ENCODE data around the gene ANLN. TPM values are rescaled to one million over a fixed set of nuclear protein-coding genes. Genes with fewer than 3 reads are reported as not detected.

The ANLN gene
- total and polyA plus RNA-seq, 2 experiments from 2014 or later, result 26.9 to 66.7 TPM

GRCh38 chr7:36474283-36475010, 84.8 kb downstream of the ANLN start (continued):
- TF ChIP-seq CTCF (conservative IDR thresholded peaks at IDR 0.05; ENCODE audit: low read depth in 2 of 2) (no peak), ZNF114 (CRISPR knock-in tag; IDR thresholded peaks at IDR 0.05) (no peak), ETS1 (IDR thresholded peaks at IDR 0.05) (no peak), POLR2AphosphoS5 (IDR thresholded peaks at IDR 0.05; ENCODE audit: low read depth) (no peak), STAT1 (IDR thresholded peaks at IDR 0.05; ENCODE audit: unreplicated experiment) (no peak), CREB1 (CRISPR knock-in tag; IDR thresholded peaks at IDR 0.05; ENCODE audit: low read depth) (no peak), REST (IDR thresholded peaks at IDR 0.05; ENCODE audit: unreplicated experiment) (no peak)

GRCh38 chr7:36475011-36475342, 85.3 kb downstream of the ANLN start:
- H3K9me2 ChIP-seq (ENCODE audit: insufficient read depth), result peaks cover 4% of the 10 kb centered on the region; the same call in 1 of the 2 replicates
- ATAC-seq (no peak), DNase-seq (ENCODE audit: low spot score) (no peak)
- Mint-ChIP-seq H3K36me3 (ENCODE audit: low read depth) (no peaks in the 10 kb centered on the region), H3K27ac (no peak overlapping the region), H3K4me3 (no peak overlapping the region), H3K4me1 (no peaks in the 10 kb centered on the region), H3K9me3 (no peaks in the 10 kb centered on the region), H3K27me3 (ENCODE audit: insufficient read depth, low read depth, poor library complexity) (peaks cover 7% of the 10 kb centered on the region)
- no peaks in the 10 kb centered on the region for H3K4me1 ChIP-seq (ENCODE audit: insufficient read depth)
- H4K20me1 ChIP-seq (replicated peaks; ENCODE audit: insufficient read depth), result no peaks in the 10 kb centered on the region
- H3K27ac ChIP-seq (ENCODE audit: low read depth), result no peak overlapping the region
- no peaks in the 10 kb centered on the region for H3F3A ChIP-seq (replicated peaks; ENCODE audit: low read depth)
- TF ChIP-seq EZH2phosphoT487 (IDR thresholded peaks at IDR 0.05; ENCODE audit: unreplicated experiment) (no peak), CREB1 (CRISPR knock-in tag; IDR thresholded peaks at IDR 0.05; ENCODE audit: low read depth) (no peak), POLR2AphosphoS5 (IDR thresholded peaks at IDR 0.05; ENCODE audit: low read depth) (no peak), STAT1 (IDR thresholded peaks at IDR 0.05; ENCODE audit: unreplicated experiment) (no peak), ZNF462 (CRISPR knock-in tag; IDR thresholded peaks at IDR 0.05) (no peak)
- H3K4me3 ChIP-seq, result no peak overlapping the region
- no peaks in the 10 kb centered on the region for H3K27me3 ChIP-seq (ENCODE audit: insufficient read depth)
- H3K4me2 ChIP-seq, result no peak overlapping the region
- no peaks in the 10 kb centered on the region for H3K79me2 ChIP-seq (replicated peaks; ENCODE audit: insufficient read depth)
- no peak overlapping the region for H2AFZ ChIP-seq
- no peaks in the 10 kb centered on the region for H3K36me3 ChIP-seq (ENCODE audit: insufficient read depth)
